Sigmoid colon (tissue), 7 donors: ENCODE data around the gene ZNF787. TPM values are rescaled to one million over a fixed set of nuclear protein-coding genes. Genes with fewer than 3 reads are reported as not detected.

ENCODE experiments used
- DNase-seq: peaks from one replicate; pipeline ENCODE4 v3.0.0-alpha.2; 2019
- H3K27ac ChIP-seq, 4 donors: fragments of 200-600 bp; sonication (generic); one replicate each; pipeline ENCODE4 v1.5.1; 2016 to 2019; ENCODE audit warnings: mild to moderate bottlenecking in 1 of 4
- H3K27me3 ChIP-seq, 3 donors: fragments of 200-600 bp; sonication (generic); one replicate each; pipeline ENCODE4 v1.5.1; 2019; ENCODE audit warnings: mild to moderate bottlenecking in 1 of 3
- H3K36me3 ChIP-seq, 4 donors: fragments of 200-600 bp; sonication (generic); one replicate each; pipeline ENCODE4 v1.5.1; 2016 to 2019
- H3K4me1 ChIP-seq, 4 donors: fragments of 200-600 bp; sonication (generic); one replicate each; pipeline ENCODE4 v1.5.1; 2017 to 2019
- H3K4me3 ChIP-seq, 4 donors: fragments of 200-600 bp; sonication (generic); one replicate each; pipeline ENCODE4 v1.5.1; 2017 to 2019; ENCODE audit warnings: mild to moderate bottlenecking in 2 of 4, moderate library complexity in 1 of 4
- H3K9me3 ChIP-seq, 4 donors: fragments of 200-600 bp in 3 of 4; sonication (generic) in 3 of 4; one replicate each; pipeline versions ENCODE4 v1.5.1 to v1.6.1; 2013 to 2019
- CTCF ChIP-seq, 4 experiments: fragments of 450-650 bp in 3 of 4; fragments of 200-600 bp in 1 of 4; IDR thresholded peaks; one replicate each; pipeline ENCODE4 v1.5.1; 2016 to 2019; ENCODE audit warnings: antibody characterized with exemption in 4 of 4, mild to moderate bottlenecking in 3 of 4, moderate library complexity in 2 of 4
- EP300 ChIP-seq, 4 donors: sonication (generic); formaldehyde crosslinking; IDR thresholded peaks; one replicate each; pipeline ENCODE4 v1.6.1; 2017; ENCODE audit warnings: antibody characterized with exemption in 4 of 4
- POLR2A ChIP-seq, 2 donors: fragments of 450-650 bp; IDR thresholded peaks; one replicate each; pipeline ENCODE4 v1.6.1; 2016; ENCODE audit warnings: antibody characterized with exemption in 2 of 2, mild to moderate bottlenecking in 2 of 2, moderate library complexity in 2 of 2
- POLR2AphosphoS5 ChIP-seq, 4 donors: sonication (generic); formaldehyde crosslinking; IDR thresholded peaks; one replicate each; pipeline ENCODE4 v1.6.1; 2017; ENCODE audit warnings: antibody characterized with exemption in 4 of 4
- WGBS, 2 donors: extraction: QIAGEN DNeasy Blood & Tissue Kit; methylation state at CpG; one replicate each; pipeline ENCODE4 v1.1.7; 2013; 5-methylcytosine and 5-hydroxymethylcytosine counted together
- intact Hi-C: fragments of 100-400 bp; cut with DNase I; formaldehyde crosslinking; loops from one replicate; pipeline ENCODE4 v1.15.1; 2023
- polyA plus RNA-seq, 3 donors: library from polyadenylated mRNA; stranded (reverse); fragments of 200-250 nt; gene quantifications; one replicate each; pipeline ENCODE4 v1.2.3, GENCODE V29; 2013
- small RNA-seq, 3 donors: library from RNA; depleted of rRNA; stranded (forward); fragments of <200 nt; gene quantifications; one replicate each; pipeline ENCODE3, GENCODE V24; 2016
- total RNA-seq, 4 donors: library from RNA; depleted of rRNA; stranded (reverse); fragments of >200 nt; gene quantifications; one replicate each; pipeline ENCODE4 v1.1.0, GENCODE V29; 2016
- donor health status: healthy with polysubstance abuse.
- donor health status: Bipolar disorder and iron deficiency.
- donor health status: healthy.

The ZNF787 gene
- total and polyA plus RNA-seq, 7 donors = 11.0 to 38.3 (median 14.1) TPM

- no peak overlapping the region for H3K4me3 ChIP-seq
- intact Hi-C loops = loop anchor here (10.0 kb wide), 1 partner anchor 245 kb away; the partner anchor contains the start of gene ZSCAN5A
- 41 to 47% methylated on average over 3 of the region's 3 CpGs for whole genome bisulfite sequencing, 2 donors
- H3K27me3 ChIP-seq = peaks cover 0 to 18% (median 10%) of the 10 kb centered on the region in 3 donors
- peaks cover 0 to 8% (median 7%) of the 10 kb centered on the region in 4 donors for H3K4me1 ChIP-seq
- H3K27ac ChIP-seq = no peak overlapping the region
- H3K9me3 ChIP-seq = no peaks in the 10 kb centered on the region
- no peaks in the 10 kb centered on the region for H3K36me3 ChIP-seq
- TF ChIP-seq EP300 (IDR thresholded peaks at IDR 0.05) (no peak), POLR2A (IDR thresholded peaks at IDR 0.05) (no peak), POLR2AphosphoS5 (IDR thresholded peaks at IDR 0.05) (no peak), CTCF (IDR thresholded peaks at IDR 0.05) (no peak)
- DNase-seq = no peak
These were observed 51.5 kb downstream of the ZNF787 start for GRCh38 chr19:56069642-56070041.

DNA sequence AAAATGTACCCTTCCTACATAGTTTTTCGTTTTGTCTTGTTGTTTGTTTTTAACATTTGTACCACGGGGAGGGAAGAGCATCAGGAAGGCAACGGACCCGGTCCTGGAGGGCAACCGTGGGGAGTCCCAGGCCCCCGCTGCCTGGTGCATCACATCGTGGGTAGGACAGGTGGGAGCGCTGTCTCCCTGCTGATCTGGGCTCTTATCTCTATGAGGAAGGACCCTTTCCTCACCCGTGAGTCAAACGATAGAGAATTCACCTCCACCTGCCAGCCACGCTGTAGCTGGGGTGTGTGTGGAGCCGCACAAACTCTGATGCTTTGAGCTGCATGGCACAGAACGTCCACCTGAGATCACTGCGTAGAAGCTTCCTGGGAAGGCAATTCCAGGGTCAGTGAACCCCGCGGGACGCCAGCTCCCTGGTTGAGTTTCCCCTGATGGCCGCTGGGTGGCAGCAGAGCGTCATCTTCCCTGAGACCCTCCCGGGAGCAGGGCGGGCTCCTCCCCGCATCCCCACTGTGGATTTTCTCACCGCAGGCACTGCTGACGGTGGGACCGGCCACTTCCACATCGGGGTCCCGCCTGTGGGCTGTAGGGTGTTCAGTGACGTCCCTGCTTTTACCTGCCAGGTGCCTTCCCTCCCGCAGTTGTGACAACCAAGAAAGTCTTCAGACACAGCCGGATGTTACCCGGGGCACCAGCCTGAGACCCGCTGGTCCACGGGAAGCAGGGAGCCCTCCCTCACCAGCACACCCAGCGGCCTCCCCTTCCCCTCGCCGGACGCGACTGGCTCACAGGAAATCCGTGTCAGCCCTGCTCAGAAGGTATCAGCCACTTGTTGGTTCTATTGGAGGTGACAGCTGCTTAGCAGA is 54.7 kb downstream of the ZNF787 start:
- Histone ChIP-seq H3K27ac (no peak overlapping the region), H3K36me3 (no peaks in the 10 kb centered on the region), H3K4me1 (peaks cover 0 to 8% (median 7%) of the 10 kb centered on the region in 4 donors), H3K4me3 (peak overlapping the region in 1 of 4 donors; percentile 12), H3K9me3 (no peaks in the 10 kb centered on the region), H3K27me3 (peaks cover 0 to 18% (median 10%) of the 10 kb centered on the region in 3 donors)
- intact Hi-C loops = no loop called here
- TF ChIP-seq EP300 (IDR thresholded peaks at IDR 0.05) (no peak), POLR2A (IDR thresholded peaks at IDR 0.05) (no peak), POLR2AphosphoS5 (IDR thresholded peaks at IDR 0.05) (no peak), CTCF (IDR thresholded peaks at IDR 0.05) (peak; percentile 35 to 87 (median 68))
- WGBS, 2 donors = 4 to 6% methylated on average over 39 of the region's 39 CpGs
- peak; percentile 73 for DNase-seq

DNA sequence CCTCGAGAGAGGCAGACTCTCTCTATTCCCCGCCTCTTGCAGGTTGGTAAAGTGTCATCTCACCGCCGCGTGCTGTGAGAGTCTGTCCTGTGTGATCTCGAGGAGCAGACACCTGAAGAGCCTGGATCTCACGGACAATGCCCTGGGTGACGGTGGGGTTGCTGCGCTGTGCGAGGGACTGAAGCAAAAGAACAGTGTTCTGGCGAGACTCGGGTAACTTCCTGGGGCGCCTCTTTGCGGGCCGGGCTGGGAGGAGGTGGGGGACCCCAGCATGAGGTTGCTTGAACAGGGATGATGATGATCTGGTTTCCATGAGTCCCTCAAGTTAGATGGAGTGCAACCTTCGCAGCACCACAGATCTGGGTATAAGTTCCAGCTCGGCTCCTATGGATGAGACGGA is 67.5 kb downstream of the ZNF787 start:
- no peak for DNase-seq
- intact Hi-C loops = no loop called here
- Histone ChIP-seq H3K4me3 (no peak overlapping the region), H3K27ac (no peak overlapping the region), H3K9me3 (no peaks in the 10 kb centered on the region), H3K27me3 (peaks cover 0 to 8% (median 0%) of the 10 kb centered on the region in 3 donors), H3K4me1 (no peaks in the 10 kb centered on the region), H3K36me3 (no peaks in the 10 kb centered on the region)
- no peak for TF ChIP-seq POLR2A (IDR thresholded peaks at IDR 0.05)
- no peak for TF ChIP-seq POLR2AphosphoS5 (IDR thresholded peaks at IDR 0.05)
- no peak for TF ChIP-seq CTCF (IDR thresholded peaks at IDR 0.05)
- no peak for TF ChIP-seq EP300 (IDR thresholded peaks at IDR 0.05)
- 90 to 91% methylated on average over 18 of the region's 18 CpGs for WGBS, 2 donors

Small RNAs within 50 kb of the gene (small RNA-seq; reads per million reads assigned to genes)
- gene AC024580.2 (0 reads per million in 3 donors), gene RF00019 (0 reads per million in 3 donors)

Other genes with a start within 250 kb of the ZNF787 start
- gene NLRP13, start 189.0 kb downstream of the ZNF787 start, total RNA-seq = not detected
- gene NLRP13, start 189.0 kb downstream of the ZNF787 start, polyA plus RNA-seq = not detected
- gene NLRP8, start 173.5 kb downstream of the ZNF787 start, total RNA-seq = not detected
- not detected for gene NLRP8, start 173.5 kb downstream of the ZNF787 start, polyA plus RNA-seq
- not detected for gene NLRP5, start 134.5 kb downstream of the ZNF787 start, total RNA-seq
- gene NLRP5, start 134.5 kb downstream of the ZNF787 start, polyA plus RNA-seq = not detected
- gene ZNF444, start 20.0 kb upstream of the ZNF787 start, total RNA-seq = 10 to 100 TPM; 25.3 to 57.4 (median 34.1) TPM
- 10 to 100 TPM; 11.4 to 27.9 (median 14.3) TPM for gene ZNF444, start 20.0 kb upstream of the ZNF787 start, polyA plus RNA-seq
- not detected for gene GALP, start 54.7 kb upstream of the ZNF787 start, total RNA-seq
- not detected for gene GALP, start 54.7 kb upstream of the ZNF787 start, polyA plus RNA-seq
- gene ZSCAN5B, start 76.5 kb upstream of the ZNF787 start, total RNA-seq = not detected
- gene ZSCAN5B, start 76.5 kb upstream of the ZNF787 start, polyA plus RNA-seq = under 1 TPM in 2 of 3 donors, not detected in 1; 0.06 to 0.60 TPM
- not detected for gene ZSCAN5C, start 81.0 kb upstream of the ZNF787 start, total RNA-seq
- not detected for gene ZSCAN5C, start 81.0 kb upstream of the ZNF787 start, polyA plus RNA-seq
- gene EDDM13, start 151.5 kb upstream of the ZNF787 start, total RNA-seq = not detected
- 10 to 100 TPM in 1 of 3 donors, under 1 TPM in 1, not detected in 1; 0.32 to 10.8 TPM for gene EDDM13, start 151.5 kb upstream of the ZNF787 start, polyA plus RNA-seq
- gene ZSCAN5A, start 193.5 kb upstream of the ZNF787 start, total RNA-seq = 1 to 10 TPM; 4.3 to 5.8 (median 5.4) TPM
- gene ZSCAN5A, start 193.5 kb upstream of the ZNF787 start, polyA plus RNA-seq = 1 to 10 TPM; 5.1 to 7.2 (median 5.4) TPM